ENCODE data around the gene CSH1.
"Not testable (repeated sequence)": the region's sequence is repeated elsewhere in the genome, so short reads cannot be mapped to it uniquely, and the experiment has no call there.

The CSH1 gene

DNA sequence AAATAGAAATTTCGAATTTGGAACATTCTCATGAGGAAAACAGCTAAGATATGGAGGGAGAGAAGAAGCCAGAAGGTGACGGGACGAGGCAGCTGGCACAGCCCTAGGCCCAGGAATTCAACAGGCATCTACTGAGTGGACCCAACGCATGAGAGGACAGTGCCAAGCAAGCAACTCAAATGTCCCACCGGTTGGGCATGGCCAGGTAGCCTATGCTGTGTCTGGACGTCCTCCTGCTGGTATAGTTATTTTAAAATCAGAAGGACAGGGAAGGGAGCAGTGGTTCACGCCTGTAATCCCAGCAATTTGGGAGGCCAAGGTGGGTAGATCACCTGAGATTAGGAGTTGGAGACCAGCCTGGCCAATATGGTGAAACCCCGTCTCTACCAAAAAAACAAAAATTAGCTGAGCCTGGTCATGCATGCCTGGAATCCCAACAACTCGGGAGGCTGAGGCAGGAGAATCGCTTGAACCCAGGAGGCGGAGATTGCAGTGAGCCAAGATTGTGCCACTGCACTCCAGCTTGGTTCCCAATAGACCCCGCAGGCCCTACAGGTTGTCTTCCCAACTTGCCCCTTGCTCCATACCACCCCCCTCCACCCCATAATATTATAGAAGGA, 20.3 kb upstream of the CSH1 start:
- Histone ChIP-seq H3K9me3 (no peaks in the 10 kb centered on the region), H3K27me3 (no peaks in the 10 kb centered on the region), H3K4me3 (ENCODE audit: low read depth, low read length) (no peak overlapping the region), H3K4me1 (no peaks in the 10 kb centered on the region), H3K36me3 (no peaks in the 10 kb centered on the region)
- TF ChIP-seq CTCF (IDR thresholded peaks at IDR 0.05; ENCODE audit: low read depth, low read length): no peak
- DNase-seq: no peak

GRCh38 chr17:63915753-63916152, 19.4 kb upstream of the CSH1 start:
- not testable (repeated sequence) for H3K9me3 ChIP-seq; H3K4me1 ChIP-seq; H3K27me3 ChIP-seq; H3K36me3 ChIP-seq; DNase-seq; H3K4me3 ChIP-seq (ENCODE audit: low read depth, low read length)

- Histone ChIP-seq H3K9me3 (no peaks in the 10 kb centered on the region), H3K4me1 (no peaks in the 10 kb centered on the region), H3K36me3 (no peaks in the 10 kb centered on the region), H3K4me3 (ENCODE audit: low read depth, low read length) (no peak overlapping the region), H3K27me3 (no peaks in the 10 kb centered on the region)
- DNase-seq: no peak
- no peak for TF ChIP-seq CTCF (IDR thresholded peaks at IDR 0.05; ENCODE audit: low read depth, low read length)
Observed at GRCh38 chr17:63914471-63914870, 18.1 kb upstream of the CSH1 start.

- Histone ChIP-seq H3K4me1 (no peaks in the 10 kb centered on the region), H3K27me3 (no peaks in the 10 kb centered on the region), H3K36me3 (no peaks in the 10 kb centered on the region), H3K9me3 (no peaks in the 10 kb centered on the region), H3K4me3 (ENCODE audit: low read depth, low read length) (no peak overlapping the region)
- DNase-seq: peak; percentile 61
- TF ChIP-seq CTCF (IDR thresholded peaks at IDR 0.05; ENCODE audit: low read depth, low read length): peak; percentile 69
Observed at GRCh38 chr17:63911657-63912100, 15.3 kb upstream of the CSH1 start.

- no peak within 1 kb of the TSS for H3K4me3 ChIP-seq (ENCODE audit: low read depth, low read length)
- H3K9me3 ChIP-seq: no peaks in the 10 kb centered on the region
- H3K27me3 ChIP-seq: no peaks in the 10 kb centered on the region
- no peak for TF ChIP-seq CTCF (IDR thresholded peaks at IDR 0.05; ENCODE audit: low read depth, low read length)
- no peak for DNase-seq
- no peaks in the 10 kb centered on the region for H3K4me1 ChIP-seq
- H3K36me3 ChIP-seq: no peaks in the 10 kb centered on the region
Observed at GRCh38 chr17:63911041-63911635, 14.8 kb upstream of the CSH1 start, which contains the start of gene CSHL1. TSS of gene CSHL1 (minus strand) at chr17:63911258. CDS start at chr17:63911196, 62 bp downstream.

DNA sequence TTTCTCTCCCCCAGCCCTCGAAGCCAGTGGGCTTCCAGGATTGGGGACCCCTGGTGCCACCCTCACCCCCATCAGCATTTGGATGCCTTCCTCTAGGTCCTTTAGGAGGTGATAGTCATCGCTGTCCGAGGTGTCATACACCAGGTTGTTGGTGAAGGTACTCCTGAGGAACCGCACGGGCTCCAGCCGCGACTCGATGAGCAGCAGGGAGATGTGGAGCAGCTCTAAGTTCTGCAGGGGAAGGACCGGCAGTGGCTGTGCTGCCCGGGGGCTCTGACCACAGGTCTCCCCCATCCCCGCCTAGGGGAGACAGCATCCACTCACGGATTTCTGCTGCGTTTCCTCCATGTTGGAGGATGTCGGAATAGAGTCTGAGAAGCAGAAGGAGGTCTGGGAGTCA, 13.7 kb upstream of the CSH1 start:
- Histone ChIP-seq H3K4me3 (ENCODE audit: low read depth, low read length) (no peak overlapping the region), H3K4me1 (no peaks in the 10 kb centered on the region), H3K36me3 (no peaks in the 10 kb centered on the region), H3K27me3 (no peaks in the 10 kb centered on the region), H3K9me3 (no peaks in the 10 kb centered on the region)
- no peak for DNase-seq
- TF ChIP-seq CTCF (IDR thresholded peaks at IDR 0.05; ENCODE audit: low read depth, low read length): no peak

DNA sequence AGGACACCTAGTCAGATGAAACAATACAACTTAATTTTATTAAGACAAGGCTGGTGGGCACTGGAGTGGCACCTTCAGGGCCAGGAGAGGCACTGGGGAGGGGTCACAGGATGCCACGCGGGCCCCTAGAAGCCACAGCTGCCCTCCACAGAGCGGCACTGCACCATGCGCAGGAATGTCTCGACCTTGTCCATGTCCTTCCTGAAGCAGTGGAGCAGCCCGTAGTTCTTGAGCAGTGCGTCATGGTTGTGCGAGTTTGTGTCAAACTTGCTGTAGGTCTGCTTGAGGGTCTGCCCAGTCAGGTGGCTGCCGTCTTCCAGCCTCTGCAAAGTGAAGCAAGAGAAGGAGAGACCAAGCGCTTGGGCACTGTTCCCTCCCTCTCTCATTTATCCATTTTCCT, 13.2 kb upstream of the CSH1 start:
- not testable (repeated sequence) for DNase-seq; H3K4me3 ChIP-seq (ENCODE audit: low read depth, low read length); H3K4me1 ChIP-seq; H3K9me3 ChIP-seq; H3K27me3 ChIP-seq; H3K36me3 ChIP-seq
